Measurements from ENCODE around the gene SLC25A22. TPM values are rescaled to one million over a fixed set of nuclear protein-coding genes. Genes with fewer than 3 reads are reported as not detected.

SLC25A22 gene
- total RNA-seq, 2 donors from 2014 or later = 31.8 to 37.7 TPM

- no peak for TF ChIP-seq CTCF (IDR thresholded peaks at IDR 0.05)
- Histone ChIP-seq H3K27me3 (no peaks in the 10 kb centered on the region), H3K4me1 (peaks cover 21% of the 10 kb centered on the region), H3K36me3 (peaks cover 4% of the 10 kb centered on the region), H3K9ac (ENCODE audit: low read depth in 2 of 2, low read length in 2 of 2) (no peak overlapping the region), H3K9me3 (no peaks in the 10 kb centered on the region), H3K27ac (no peak overlapping the region), H3K4me3 (no peak overlapping the region)
- no peak for DNase-seq
- intact Hi-C loops (cut with DNase I) = no loop called here
Measured at GRCh38 chr11:812390-812789, 14.3 kb upstream of the SLC25A22 start.

GRCh38 chr11:811446-812245, 13.6 kb upstream of the SLC25A22 start:
- no peak for DNase-seq
- H3K27ac ChIP-seq = no peak overlapping the region
- H3K36me3 ChIP-seq = peaks cover 4% of the 10 kb centered on the region
- H3K4me3 ChIP-seq = no peak overlapping the region
- H3K4me1 ChIP-seq = peaks cover 21% of the 10 kb centered on the region
- peak overlapping the region in 1 of 2 donors; percentile 27 for H3K9ac ChIP-seq (ENCODE audit: low read depth in 2 of 2, low read length in 2 of 2)
- intact Hi-C loops (cut with DNase I) = no loop called here
- TF ChIP-seq CTCF (IDR thresholded peaks at IDR 0.05) = no peak
- no peaks in the 10 kb centered on the region for H3K9me3 ChIP-seq
- no peaks in the 10 kb centered on the region for H3K27me3 ChIP-seq

- H3K9me3 ChIP-seq = no peaks in the 10 kb centered on the region
- peak overlapping the region; percentile 94 to 100 for H3K9ac ChIP-seq (ENCODE audit: low read depth in 2 of 2, low read length in 2 of 2)
- peaks cover 4% of the 10 kb centered on the region for H3K36me3 ChIP-seq
- no peak for DNase-seq
- H3K27ac ChIP-seq = peak overlapping the region; percentile 84
- peaks cover 21% of the 10 kb centered on the region for H3K4me1 ChIP-seq
- H3K27me3 ChIP-seq = no peaks in the 10 kb centered on the region
- peak overlapping the region; percentile 99 for H3K4me3 ChIP-seq
- intact Hi-C loops (cut with DNase I) = no loop called here
- TF ChIP-seq CTCF (IDR thresholded peaks at IDR 0.05) = no peak
Measured at GRCh38 chr11:810040-810567, 12.0 kb upstream of the SLC25A22 start.

- DNase-seq = peak; percentile 97
- no peak for TF ChIP-seq CTCF (IDR thresholded peaks at IDR 0.05)
- Histone ChIP-seq H3K27me3 (no peaks in the 10 kb centered on the region), H3K4me3 (peak within 1 kb of the TSS; percentile 99), H3K9me3 (no peaks in the 10 kb centered on the region), H3K9ac (ENCODE audit: low read depth in 2 of 2, low read length in 2 of 2) (peak within 1 kb of the TSS; percentile 94 to 100), H3K36me3 (peaks cover 4% of the 10 kb centered on the region), H3K4me1 (peaks cover 24% of the 10 kb centered on the region), H3K27ac (peak within 1 kb of the TSS; percentile 84)
- intact Hi-C loops (cut with DNase I) = no loop called here
Measured at GRCh38 chr11:809287-810039, 11.4 kb upstream of the SLC25A22 start, which contains the start of gene RPLP2. Gene RPLP2 (plus strand): TSS chr11:809967. CDS start chr11:810235, 268 bp downstream.

DNA sequence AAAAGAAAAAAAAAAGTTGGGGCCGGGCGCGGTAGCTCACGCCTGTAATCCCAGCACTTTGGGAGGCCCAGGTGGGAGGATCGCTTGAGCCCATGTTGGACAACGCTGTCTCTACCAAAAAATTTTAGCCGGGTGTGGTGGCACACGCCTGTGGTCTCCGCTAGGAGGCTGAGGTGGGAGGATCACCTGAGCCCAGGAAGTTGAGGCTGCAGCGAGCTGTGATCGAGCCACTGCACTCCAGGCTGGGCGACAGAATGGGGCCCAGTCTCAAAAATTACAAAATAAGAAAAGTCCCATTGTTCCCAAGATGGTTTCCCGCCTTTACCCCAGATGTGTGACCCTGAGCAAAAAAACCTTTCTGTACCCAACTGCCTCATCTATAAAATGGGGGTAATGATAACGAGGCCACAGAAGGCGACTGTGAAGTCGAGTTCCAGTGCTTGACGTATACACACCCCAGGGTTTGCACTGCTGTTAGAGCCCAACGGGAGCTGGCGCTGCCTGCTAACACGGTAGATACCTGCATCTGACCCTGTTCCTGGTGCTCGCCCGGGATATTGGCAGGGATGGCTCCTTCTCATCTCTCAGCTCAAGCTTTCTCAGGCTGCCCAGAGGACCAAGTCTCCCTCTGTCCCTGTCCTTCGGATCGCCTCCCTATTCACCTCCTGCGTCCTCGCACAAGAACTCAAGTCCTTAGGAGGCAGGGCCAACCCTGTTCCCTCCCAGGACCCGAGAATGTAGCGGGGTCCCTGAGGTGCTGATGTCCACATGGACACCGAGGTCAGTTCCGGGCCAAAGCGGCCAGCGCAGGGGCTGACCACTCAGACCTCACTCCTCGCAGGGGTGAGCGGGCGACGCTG, 10.6 kb upstream of the SLC25A22 start:
- no peak for TF ChIP-seq CTCF (IDR thresholded peaks at IDR 0.05)
- Histone ChIP-seq H3K4me1 (peaks cover 31% of the 10 kb centered on the region), H3K9me3 (no peaks in the 10 kb centered on the region)

More for the DNA sequence above, 10.6 kb upstream of the SLC25A22 start:
- DNase-seq = no peak
- intact Hi-C loops (cut with DNase I) = no loop called here
- Histone ChIP-seq H3K27ac (peak overlapping the region; percentile 84), H3K36me3 (peaks cover 4% of the 10 kb centered on the region), H3K4me3 (peak overlapping the region; percentile 99), H3K27me3 (no peaks in the 10 kb centered on the region), H3K9ac (ENCODE audit: low read depth in 2 of 2, low read length in 2 of 2) (peak overlapping the region; percentile 87 to 100)

Data from colonic mucosa (tissue), 4 donors.